Stomach (tissue), 4 donors: ENCODE data around the gene DENND5A.

Experiments
- EP300 ChIP-seq: sonication (generic); formaldehyde crosslinking; IDR thresholded peaks from one replicate; pipeline ENCODE4 v1.6.1; 2017; ENCODE audit warnings: antibody characterized with exemption
- POLR2A ChIP-seq, 4 donors: fragments of 450-650 bp; IDR thresholded peaks; one replicate each; pipeline ENCODE4 v1.6.1; 2016; ENCODE audit warnings: antibody characterized with exemption in 4 of 4, control low read depth in 2 of 4, mild to moderate bottlenecking in 1 of 4, moderate library complexity in 1 of 4
- TF ChIP-seq, protein P1 (sequence below), 7 experiments: fragments of 450-650 bp in 4 of 7; fragments of 200-600 bp in 3 of 7; sonication (generic) in 3 of 7; IDR thresholded peaks; one replicate each; pipeline ENCODE4 v1.5.1; 2016 to 2019; ENCODE audit warnings: antibody characterized with exemption in 7 of 7, control low read depth in 2 of 7, mild to moderate bottlenecking in 1 of 7

DNA sequence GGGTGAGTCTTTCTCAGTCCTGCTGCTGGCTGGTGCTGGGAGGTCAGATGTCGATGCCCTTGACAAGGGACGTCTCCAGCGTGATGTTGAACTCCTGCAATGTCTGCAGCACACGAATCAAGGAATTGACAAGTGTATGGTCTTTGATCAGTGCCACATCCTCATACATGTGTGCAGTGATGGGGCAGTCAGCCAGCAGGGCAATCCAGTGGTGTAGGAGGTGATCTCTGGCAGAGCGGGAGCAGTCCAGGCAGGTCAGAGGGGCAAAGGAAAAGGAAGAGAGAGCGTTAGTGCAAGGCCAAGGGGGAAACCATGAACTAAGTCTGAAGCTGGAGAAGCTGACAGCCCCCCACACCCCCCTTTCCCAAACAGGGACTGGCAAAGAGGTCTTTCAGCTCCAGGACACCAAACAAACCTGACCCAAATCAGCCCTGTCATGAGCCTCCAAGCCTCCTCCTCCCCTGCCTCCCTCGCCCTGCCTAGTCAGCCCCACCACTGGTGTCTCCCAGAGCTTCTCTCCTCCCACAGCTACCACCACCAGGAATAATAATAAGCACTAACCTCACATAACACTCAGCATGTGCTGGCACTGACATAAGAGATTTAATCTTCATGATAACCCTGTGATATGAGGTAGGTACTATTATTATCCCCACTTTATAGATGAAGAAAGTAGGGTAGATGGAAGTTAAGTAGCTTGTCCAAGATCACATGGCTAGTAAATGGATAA, 125.4 kb downstream of the DENND5A start:
- TF ChIP-seq POLR2A (IDR thresholded peaks at IDR 0.05): no peak
- TF ChIP-seq, protein P1, sequence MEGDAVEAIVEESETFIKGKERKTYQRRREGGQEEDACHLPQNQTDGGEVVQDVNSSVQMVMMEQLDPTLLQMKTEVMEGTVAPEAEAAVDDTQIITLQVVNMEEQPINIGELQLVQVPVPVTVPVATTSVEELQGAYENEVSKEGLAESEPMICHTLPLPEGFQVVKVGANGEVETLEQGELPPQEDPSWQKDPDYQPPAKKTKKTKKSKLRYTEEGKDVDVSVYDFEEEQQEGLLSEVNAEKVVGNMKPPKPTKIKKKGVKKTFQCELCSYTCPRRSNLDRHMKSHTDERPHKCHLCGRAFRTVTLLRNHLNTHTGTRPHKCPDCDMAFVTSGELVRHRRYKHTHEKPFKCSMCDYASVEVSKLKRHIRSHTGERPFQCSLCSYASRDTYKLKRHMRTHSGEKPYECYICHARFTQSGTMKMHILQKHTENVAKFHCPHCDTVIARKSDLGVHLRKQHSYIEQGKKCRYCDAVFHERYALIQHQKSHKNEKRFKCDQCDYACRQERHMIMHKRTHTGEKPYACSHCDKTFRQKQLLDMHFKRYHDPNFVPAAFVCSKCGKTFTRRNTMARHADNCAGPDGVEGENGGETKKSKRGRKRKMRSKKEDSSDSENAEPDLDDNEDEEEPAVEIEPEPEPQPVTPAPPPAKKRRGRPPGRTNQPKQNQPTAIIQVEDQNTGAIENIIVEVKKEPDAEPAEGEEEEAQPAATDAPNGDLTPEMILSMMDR (IDR thresholded peaks at IDR 0.05): no peak
- no peak for TF ChIP-seq EP300
